Osteoblast (primary cell): Measurements from ENCODE around the gene ABLIM2. TPM values are rescaled to one million over a fixed set of nuclear protein-coding genes. Genes with fewer than 3 reads are reported as not detected.
A peak's percentile ranks its signal among the peaks of the same experiment; 100 is the strongest.

Experiments used
- DNase-seq: peaks from one replicate; pipeline ENCODE4 v3.0.0; 2011; ENCODE audit warnings: low spot score, mixed read lengths; ENCODE audit not compliant: insufficient read length; ENCODE audit errors: missing footprints
- H2AFZ ChIP-seq: 2 replicates; pipeline ENCODE4 v1.6.0; 2011; ENCODE audit warnings: mild to moderate bottlenecking, low read length
- H3K27ac ChIP-seq: 2 replicates; pipeline ENCODE4 v1.5.1; 2011; ENCODE audit warnings: mild to moderate bottlenecking, low read depth, low read length, moderate library complexity
- H3K27me3 ChIP-seq: 2 replicates; pipeline ENCODE4 v1.6.0; 2012; ENCODE audit warnings: mild to moderate bottlenecking, control low read depth, inconsistent platforms, low read length, moderate library complexity; ENCODE audit not compliant: insufficient read depth
- H3K36me3 ChIP-seq: 2 replicates; pipeline ENCODE4 v1.5.1; 2011; ENCODE audit warnings: mild to moderate bottlenecking, low read length, control low read depth, moderate library complexity; ENCODE audit not compliant: insufficient read depth
- H3K4me1 ChIP-seq: 2 replicates; pipeline ENCODE4 v1.5.1; 2011; ENCODE audit warnings: mild to moderate bottlenecking, low read length, control low read depth, moderate library complexity; ENCODE audit not compliant: insufficient read depth
- H3K4me2 ChIP-seq: 2 replicates; pipeline ENCODE4 v1.6.0; 2011; ENCODE audit warnings: mild to moderate bottlenecking, low read length; ENCODE audit not compliant: insufficient read depth
- H3K4me3 ChIP-seq: fragments of 200-600 bp; sonication (generic); 3 replicates; pipeline ENCODE4 v1.5.1; 2012; ENCODE audit warnings: mild to moderate bottlenecking, low read length, inconsistent platforms; ENCODE audit not compliant: insufficient read depth
- H3K79me2 ChIP-seq: 2 replicates; pipeline ENCODE4 v1.6.0; 2012; ENCODE audit warnings: mild to moderate bottlenecking, low read length, control low read depth, inconsistent platforms; ENCODE audit not compliant: insufficient read depth
- H3K9me3 ChIP-seq: 2 replicates; pipeline ENCODE4 v1.5.1; 2011; ENCODE audit warnings: low read depth, low read length, control low read depth
- H4K20me1 ChIP-seq: 2 replicates; pipeline ENCODE4 v1.6.0; 2012; ENCODE audit warnings: mild to moderate bottlenecking, low read length, control low read depth; ENCODE audit not compliant: insufficient read depth
- total RNA-seq: library from RNA; depleted of rRNA; stranded (reverse); fragments of >200 nt; gene quantifications from 2 replicates; pipeline ENCODE4 v1.2.3, GENCODE V29; 2012
- TF ChIP-seq, protein P1 (sequence below): IDR thresholded peaks from 2 replicates; pipeline ENCODE4 v1.5.1; 2011; ENCODE audit warnings: mild to moderate bottlenecking, low read depth, low read length, moderate library complexity; ENCODE audit errors: extremely low read depth

The ABLIM2 gene
- total RNA-seq, 1 donor = 0.36 TPM

- no peak overlapping the region for H2AFZ ChIP-seq
- H4K20me1 ChIP-seq = no peaks in the 10 kb centered on the region
- no peak overlapping the region for H3K27ac ChIP-seq
- no peaks in the 10 kb centered on the region for H3K36me3 ChIP-seq
- H3K4me1 ChIP-seq = no peaks in the 10 kb centered on the region
- TF ChIP-seq, protein P1, sequence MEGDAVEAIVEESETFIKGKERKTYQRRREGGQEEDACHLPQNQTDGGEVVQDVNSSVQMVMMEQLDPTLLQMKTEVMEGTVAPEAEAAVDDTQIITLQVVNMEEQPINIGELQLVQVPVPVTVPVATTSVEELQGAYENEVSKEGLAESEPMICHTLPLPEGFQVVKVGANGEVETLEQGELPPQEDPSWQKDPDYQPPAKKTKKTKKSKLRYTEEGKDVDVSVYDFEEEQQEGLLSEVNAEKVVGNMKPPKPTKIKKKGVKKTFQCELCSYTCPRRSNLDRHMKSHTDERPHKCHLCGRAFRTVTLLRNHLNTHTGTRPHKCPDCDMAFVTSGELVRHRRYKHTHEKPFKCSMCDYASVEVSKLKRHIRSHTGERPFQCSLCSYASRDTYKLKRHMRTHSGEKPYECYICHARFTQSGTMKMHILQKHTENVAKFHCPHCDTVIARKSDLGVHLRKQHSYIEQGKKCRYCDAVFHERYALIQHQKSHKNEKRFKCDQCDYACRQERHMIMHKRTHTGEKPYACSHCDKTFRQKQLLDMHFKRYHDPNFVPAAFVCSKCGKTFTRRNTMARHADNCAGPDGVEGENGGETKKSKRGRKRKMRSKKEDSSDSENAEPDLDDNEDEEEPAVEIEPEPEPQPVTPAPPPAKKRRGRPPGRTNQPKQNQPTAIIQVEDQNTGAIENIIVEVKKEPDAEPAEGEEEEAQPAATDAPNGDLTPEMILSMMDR = no peak
- H3K4me2 ChIP-seq = no peak overlapping the region
- DNase-seq = no peak
- H3K9me3 ChIP-seq = no peaks in the 10 kb centered on the region
- no peak overlapping the region for H3K4me3 ChIP-seq
- H3K79me2 ChIP-seq = no peaks in the 10 kb centered on the region
- H3K27me3 ChIP-seq = peaks cover 27% of the 10 kb centered on the region
These were observed 38.7 kb downstream of the ABLIM2 start for GRCh38 chr4:8119877-8120276.

- H3K27me3 ChIP-seq = peaks cover 30% of the 10 kb centered on the region
- H3K4me2 ChIP-seq = no peak overlapping the region
- no peaks in the 10 kb centered on the region for H4K20me1 ChIP-seq
- peak; percentile 62 for DNase-seq
- H3K4me3 ChIP-seq = no peak overlapping the region
- no peak overlapping the region for H2AFZ ChIP-seq
- H3K27ac ChIP-seq = no peak overlapping the region
- TF ChIP-seq, protein P1 = no peak
- H3K36me3 ChIP-seq = no peaks in the 10 kb centered on the region
- no peaks in the 10 kb centered on the region for H3K4me1 ChIP-seq
- no peaks in the 10 kb centered on the region for H3K79me2 ChIP-seq
- no peaks in the 10 kb centered on the region for H3K9me3 ChIP-seq
These were observed 40.1 kb downstream of the ABLIM2 start for GRCh38 chr4:8118531-8118930.

DNA sequence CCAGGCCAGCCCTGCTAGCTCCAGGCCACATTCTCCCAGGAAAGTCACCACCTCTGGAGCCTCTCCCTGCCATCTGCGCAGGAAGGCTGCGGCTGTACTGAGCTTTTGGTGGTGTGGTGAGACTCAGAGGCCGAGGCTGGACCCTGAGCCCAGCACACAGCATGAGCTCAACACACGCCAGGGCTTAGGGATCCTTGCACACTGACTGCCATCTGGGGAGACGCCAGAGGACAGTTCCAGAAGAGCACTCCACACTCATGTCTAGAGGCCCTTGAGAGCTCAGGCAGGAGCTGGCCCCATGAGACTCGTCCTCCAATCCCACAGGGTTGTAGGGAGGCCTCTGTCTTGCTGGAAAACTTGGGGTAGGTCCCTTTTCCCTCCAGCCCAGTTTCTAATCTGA lies 40.6 kb downstream of the ABLIM2 start:
- no peak overlapping the region for H3K27ac ChIP-seq
- no peaks in the 10 kb centered on the region for H3K36me3 ChIP-seq
- no peak overlapping the region for H3K4me3 ChIP-seq
- H3K9me3 ChIP-seq = no peaks in the 10 kb centered on the region
- H3K79me2 ChIP-seq = no peaks in the 10 kb centered on the region
- no peak overlapping the region for H2AFZ ChIP-seq
- DNase-seq = peak; percentile 35
- no peaks in the 10 kb centered on the region for H4K20me1 ChIP-seq
- H3K4me2 ChIP-seq = no peak overlapping the region
- no peaks in the 10 kb centered on the region for H3K4me1 ChIP-seq
- TF ChIP-seq, protein P1 = no peak
- peaks cover 30% of the 10 kb centered on the region for H3K27me3 ChIP-seq

DNA sequence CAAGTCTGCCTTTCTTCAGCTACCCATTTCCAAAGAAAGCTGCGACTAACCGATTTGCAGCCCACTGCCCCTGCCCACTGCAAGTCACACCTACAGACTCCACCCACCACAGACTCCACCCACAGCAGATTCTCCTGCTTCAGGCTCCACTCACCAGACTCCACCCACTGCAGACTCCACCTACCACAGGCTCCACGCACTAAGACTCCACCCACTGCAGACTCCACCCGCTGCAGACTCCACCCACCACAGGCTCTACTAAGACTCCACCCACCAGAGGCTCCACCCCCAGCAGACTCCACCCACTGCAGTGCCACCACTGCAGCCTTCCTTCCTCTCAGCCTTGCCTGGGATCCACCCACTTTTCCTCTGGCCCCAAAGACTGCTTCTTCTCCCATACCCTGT lies 41.3 kb downstream of the ABLIM2 start:
- H3K4me2 ChIP-seq = no peak overlapping the region

More for the DNA sequence above, 41.3 kb downstream of the ABLIM2 start:
- H3K27me3 ChIP-seq = peaks cover 35% of the 10 kb centered on the region
- no peaks in the 10 kb centered on the region for H3K79me2 ChIP-seq
- no peaks in the 10 kb centered on the region for H3K36me3 ChIP-seq
- TF ChIP-seq, protein P1 = no peak
- no peak overlapping the region for H3K4me3 ChIP-seq
- H3K9me3 ChIP-seq = no peaks in the 10 kb centered on the region
- H3K4me1 ChIP-seq = no peaks in the 10 kb centered on the region
- no peak overlapping the region for H3K27ac ChIP-seq
- DNase-seq = peak; percentile 86
- H2AFZ ChIP-seq = no peak overlapping the region
- H4K20me1 ChIP-seq = no peaks in the 10 kb centered on the region
